ENCODE results near the gene LPIN2. TPM values are rescaled to one million over a fixed set of nuclear protein-coding genes. Genes with fewer than 3 reads are reported as not detected.
"Not testable (repeated sequence)": the region's sequence is repeated elsewhere in the genome, so short reads cannot be mapped to it uniquely, and the experiment has no call there.

Gene LPIN2
- total RNA-seq, 1 experiment from 2014 or later: 5.3 TPM

DNA sequence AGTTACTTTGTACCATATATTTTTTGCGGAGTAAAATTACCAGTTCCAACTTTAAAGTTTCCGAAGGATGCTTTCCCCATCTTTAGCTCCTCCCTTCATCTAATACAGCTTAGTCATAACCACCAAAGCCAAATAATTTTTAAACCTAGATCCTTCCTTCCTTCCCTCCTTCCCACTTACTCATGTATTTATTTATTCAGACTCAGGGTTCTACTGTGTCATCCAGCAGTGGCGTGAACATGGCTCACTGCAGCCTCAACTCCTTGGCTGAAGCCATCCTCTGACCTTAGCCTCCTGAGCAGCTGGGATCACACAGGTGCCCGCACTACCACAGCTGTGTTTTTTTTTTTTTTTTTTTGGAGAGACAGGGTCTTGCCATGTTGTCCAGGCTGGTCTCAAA, 4.4 kb downstream of the LPIN2 start:
- peak; percentile 81 for DNase-seq (ENCODE audit: low read depth)

- DNase-seq (ENCODE audit: low read depth): no peak
These were observed 5.5 kb downstream of the LPIN2 start for GRCh38 chr18:3007491-3007890.

- DNase-seq (ENCODE audit: low read depth): no peak
These were observed 7.5 kb downstream of the LPIN2 start for GRCh38 chr18:3005462-3005861.

- not testable (repeated sequence) for DNase-seq (ENCODE audit: low read depth)
These were observed 9.2 kb downstream of the LPIN2 start for GRCh38 chr18:3003766-3004165.

DNA sequence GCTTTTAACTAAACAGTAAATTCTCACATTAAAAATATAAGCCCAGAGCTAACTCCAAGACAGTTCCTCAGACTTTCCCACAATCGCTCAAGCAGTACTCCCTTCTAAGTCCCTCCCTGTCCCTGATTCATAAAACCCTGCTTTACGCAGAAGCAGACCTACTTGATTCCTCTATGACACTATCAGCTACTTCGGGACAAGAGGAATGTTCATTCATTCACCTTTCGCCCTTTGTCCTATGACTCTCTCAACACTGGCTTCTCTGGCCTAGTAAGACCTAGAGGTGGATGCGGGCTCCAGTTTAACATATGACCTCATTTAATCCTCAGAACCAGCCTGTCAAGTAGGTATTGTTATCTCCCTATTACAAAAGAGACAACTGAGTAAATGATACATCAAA, 10.2 kb downstream of the LPIN2 start:
- DNase-seq (ENCODE audit: low read depth): no peak

DNA sequence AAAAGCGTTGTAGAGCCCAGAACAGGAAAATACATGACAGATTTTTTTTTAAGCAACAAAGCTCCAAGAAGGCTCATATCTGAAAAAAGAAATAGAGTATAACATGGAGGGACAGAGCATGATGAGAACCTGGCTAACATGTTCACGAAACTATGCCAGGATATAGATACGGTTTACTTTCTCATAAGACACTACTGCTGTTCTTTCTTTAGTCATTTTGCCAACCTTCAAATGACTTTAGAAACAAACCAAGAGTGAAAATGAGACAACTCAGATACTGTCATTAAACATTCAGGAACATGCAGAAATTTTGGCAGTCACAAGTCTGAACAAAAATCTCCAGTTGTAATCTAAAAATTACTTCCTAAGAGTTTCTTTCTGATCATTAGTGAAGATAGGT, 14.3 kb downstream of the LPIN2 start:
- no peak for DNase-seq (ENCODE audit: low read depth)

GRCh38 chr18:2997846-2998564, 14.9 kb downstream of the LPIN2 start:
- no peak for DNase-seq (ENCODE audit: low read depth)

GRCh38 chr18:2997429-2997828, 15.5 kb downstream of the LPIN2 start:
- no peak for DNase-seq (ENCODE audit: low read depth)

DNA sequence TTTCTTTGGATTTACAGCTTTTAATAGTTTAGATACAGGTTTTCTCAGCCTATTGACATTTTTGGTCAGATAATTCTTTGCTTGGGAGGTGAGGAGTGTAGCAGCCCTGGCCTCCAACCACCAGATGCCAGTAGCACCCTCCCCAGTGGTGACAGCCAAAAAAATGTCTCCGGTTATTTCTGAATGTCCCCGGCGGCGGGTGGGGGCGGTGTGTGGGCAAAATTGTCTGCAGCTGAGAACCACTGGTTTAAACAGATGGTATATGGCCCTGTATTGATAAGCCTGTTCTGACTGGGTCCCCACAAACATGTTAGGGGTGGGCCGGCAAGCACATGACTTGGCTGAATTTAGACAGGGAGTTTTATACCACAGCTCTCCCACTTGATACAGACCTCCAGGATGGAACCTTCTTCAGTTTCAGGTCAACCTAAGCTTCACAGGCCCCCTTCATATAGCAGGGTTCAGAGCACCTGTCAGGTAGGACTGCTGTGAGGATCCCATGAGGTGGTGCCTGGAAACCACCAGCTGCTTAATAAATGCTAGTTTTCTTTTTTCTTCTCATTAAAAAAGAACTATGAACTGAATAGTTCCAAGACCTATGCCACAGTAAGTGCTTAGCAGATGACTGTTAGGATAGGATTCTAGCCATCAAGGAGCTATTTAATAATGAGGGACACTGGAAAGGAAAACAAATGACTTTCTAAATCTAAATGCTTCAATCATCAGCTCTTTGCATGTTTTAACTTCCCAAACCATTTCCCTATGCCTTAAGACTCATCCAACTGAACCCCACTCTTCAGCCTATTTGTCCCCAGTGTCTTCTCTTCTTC, 18.1 kb downstream of the LPIN2 start:
- DNase-seq (ENCODE audit: low read depth): no peak

GRCh38 chr18:2994020-2994589, 18.8 kb downstream of the LPIN2 start:
- DNase-seq (ENCODE audit: low read depth): no peak

GRCh38 chr18:2992995-2993877, 19.7 kb downstream of the LPIN2 start:
- no peak for DNase-seq (ENCODE audit: low read depth)

DNA sequence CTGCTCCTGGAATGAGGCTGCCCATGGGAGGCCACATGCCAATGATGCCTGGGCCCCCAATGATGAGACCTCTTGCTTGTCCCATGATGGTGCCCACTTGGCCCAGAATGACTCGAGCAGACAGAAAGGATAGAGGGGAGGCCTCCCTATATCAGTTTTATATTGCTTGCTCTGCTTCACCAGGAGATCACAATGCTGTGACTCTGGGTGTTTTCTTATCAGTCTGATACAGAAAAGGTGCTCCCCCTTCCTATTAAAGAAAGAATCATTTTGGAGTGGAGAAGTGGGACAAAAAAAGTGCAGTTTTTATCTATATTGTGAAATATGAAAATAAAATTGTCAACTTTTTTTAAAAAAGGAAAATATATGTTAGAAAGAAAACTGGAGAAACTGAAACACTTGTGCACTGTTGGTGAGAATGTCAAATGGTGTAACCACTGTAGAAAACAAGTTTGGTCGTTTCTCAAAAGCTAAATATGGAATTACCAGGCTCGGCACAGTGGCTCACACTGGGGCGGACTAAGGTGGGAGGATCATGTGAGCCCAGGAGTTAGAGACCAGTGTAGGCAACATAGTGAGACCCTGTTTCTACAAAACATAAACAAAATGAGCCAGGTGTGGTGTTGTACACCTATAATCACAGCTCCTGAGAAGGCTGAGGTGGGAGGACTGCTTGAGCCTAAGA, 21.8 kb downstream of the LPIN2 start:
- no peak for DNase-seq (ENCODE audit: low read depth)

DNA sequence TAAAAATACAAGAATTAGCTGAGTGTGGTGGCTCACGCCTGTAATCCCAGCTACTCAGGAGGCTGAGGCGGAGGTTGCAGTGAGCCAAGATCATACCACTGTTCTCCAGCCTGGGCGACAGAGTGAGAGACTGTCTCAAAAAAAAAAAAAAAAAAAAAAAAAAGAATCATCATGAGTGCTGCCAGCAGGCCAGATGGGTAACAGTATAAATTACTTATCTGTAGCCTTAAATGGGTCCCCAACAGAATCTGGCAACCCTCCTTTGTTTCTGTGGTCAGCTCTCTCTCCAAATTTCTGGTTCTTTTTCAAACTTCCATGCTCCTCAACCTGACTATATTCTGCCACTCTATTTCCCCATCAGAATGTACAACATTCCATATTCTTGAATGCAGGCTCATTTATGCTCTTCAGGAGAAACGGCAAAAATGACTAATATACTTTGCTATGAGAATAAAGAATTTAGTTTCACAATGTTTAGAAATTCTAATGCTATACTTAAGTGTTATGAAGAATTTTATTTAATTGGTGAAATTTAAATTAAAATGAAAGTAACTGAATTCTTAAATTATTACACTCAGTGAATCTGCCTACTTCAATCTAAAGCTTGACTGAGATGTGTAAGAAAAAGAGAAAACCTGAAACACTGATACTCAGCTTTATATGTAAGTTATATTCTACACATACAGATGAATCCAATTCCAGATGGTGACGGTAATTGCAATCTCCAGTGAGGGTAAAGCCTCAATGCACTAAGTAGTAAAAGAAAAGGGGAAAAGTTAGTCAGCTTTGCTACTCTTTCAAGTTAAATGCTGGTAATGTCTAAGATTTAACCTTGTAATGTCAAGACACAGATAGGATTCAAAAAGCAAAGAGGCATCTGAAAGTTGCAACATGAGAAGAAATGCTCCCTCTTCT, 24.8 kb downstream of the LPIN2 start:
- DNase-seq (ENCODE audit: low read depth): no peak

GRCh38 chr18:2986150-2986865, 26.6 kb downstream of the LPIN2 start:
- DNase-seq (ENCODE audit: low read depth): no peak

GRCh38 chr18:2985628-2986027, 27.3 kb downstream of the LPIN2 start:
- DNase-seq (ENCODE audit: low read depth): no peak

DNA sequence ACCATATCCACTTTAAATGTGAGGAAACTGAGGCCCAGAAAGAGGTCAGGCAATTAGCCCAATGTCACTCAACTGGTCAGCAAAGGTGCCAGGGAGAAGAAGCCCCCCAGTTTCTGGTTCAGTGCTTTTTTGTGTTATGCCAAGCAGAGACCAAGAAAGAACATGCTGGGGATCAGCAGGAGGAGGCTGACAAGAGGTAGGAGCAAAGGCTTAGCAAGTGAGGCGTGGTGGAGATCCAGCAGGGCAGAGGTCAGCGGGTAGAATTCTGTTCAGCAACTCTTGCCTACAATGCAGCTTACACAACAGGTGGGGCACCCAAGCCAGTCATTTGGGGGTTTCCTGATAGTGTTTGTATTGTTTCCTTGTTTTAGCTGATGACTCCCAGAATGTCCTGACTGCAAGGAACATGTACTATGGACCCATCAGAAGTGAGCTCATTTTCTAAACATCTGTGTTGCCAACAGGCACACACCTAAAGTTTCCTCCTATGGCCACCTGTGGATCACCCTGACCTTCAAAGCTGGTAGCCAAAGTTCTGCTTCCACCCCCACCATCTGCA, 28.2 kb downstream of the LPIN2 start:
- DNase-seq (ENCODE audit: low read depth): no peak

GRCh38 chr18:2984091-2984490, 28.9 kb downstream of the LPIN2 start:
- no peak for DNase-seq (ENCODE audit: low read depth)

- no peak for DNase-seq (ENCODE audit: low read depth)
These were observed 29.6 kb downstream of the LPIN2 start for GRCh38 chr18:2983296-2983695.
